ENCODE results near the gene RAP1GDS1.

DNA sequence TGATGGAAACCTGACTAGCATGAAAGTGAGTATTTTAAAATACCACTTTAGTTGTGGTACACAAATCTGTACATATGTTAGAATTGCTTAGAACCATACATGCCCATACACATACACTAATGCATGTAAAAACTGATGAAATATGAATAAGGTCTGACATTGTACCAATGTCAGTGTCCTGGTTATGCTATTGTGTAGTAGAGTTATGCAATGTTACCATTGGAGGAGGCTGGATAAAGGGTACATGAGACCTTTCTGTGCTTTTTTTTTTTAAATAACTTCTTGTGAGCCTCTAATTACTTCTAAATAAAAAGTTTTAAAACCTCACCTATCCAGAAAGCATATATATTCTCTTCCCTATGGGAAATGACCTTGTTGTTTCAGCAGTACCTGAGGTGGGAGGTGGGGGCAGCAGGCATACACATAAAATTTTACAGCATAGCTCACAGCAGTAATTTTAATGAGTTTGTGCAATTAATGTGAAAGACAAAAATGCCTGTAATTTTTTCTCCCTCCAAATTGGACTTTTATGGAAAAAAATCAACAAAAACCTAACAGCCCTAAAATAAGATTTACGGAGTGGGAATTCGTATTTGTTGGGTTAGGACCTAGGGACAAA lies 97.6 kb downstream of the RAP1GDS1 start:
- TF ChIP-seq POLR2A (IDR thresholded peaks at IDR 0.05; ENCODE audit: low read length): no peak
- TF ChIP-seq GATA1 (IDR thresholded peaks at IDR 0.05; ENCODE audit: low read depth, low read length): no peak
